Measurements from ENCODE around the gene VKORC1L1. TPM values are rescaled to one million over a fixed set of nuclear protein-coding genes. Genes with fewer than 3 reads are reported as not detected.

Gene VKORC1L1
- total and polyA plus RNA-seq, 9 of the 15 experiments (the other 6 are each of a cell fraction or from before 2014, with no cell fraction given): 6.8 to 36.5 (median 19.3) TPM

GRCh38 chr7:65927489-65928448 lies 54.9 kb downstream of the VKORC1L1 start (continued):
- TF ChIP-seq ZBTB34 (CRISPR knock-in tag; IDR thresholded peaks at IDR 0.05) (no peak), ZFP36 (IDR thresholded peaks at IDR 0.05; ENCODE audit: low read depth, low read length, partially characterized antibody) (no peak), ZNF184 (CRISPR knock-in tag; IDR thresholded peaks at IDR 0.05) (no peak), ZBTB7A (IDR thresholded peaks at IDR 0.05; ENCODE audit: borderline replicate concordance, control insufficient read depth, low read depth, low read length) (peak; percentile 70), ELF4 (CRISPR knock-in tag; IDR thresholded peaks at IDR 0.05) (peak; percentile 32; the same call in 1 of the 2 replicates), DNMT1 (IDR thresholded peaks at IDR 0.05) (no peak), FOXJ2 (tag; IDR thresholded peaks at IDR 0.05) (no peak), SRSF1 (IDR thresholded peaks at IDR 0.05; ENCODE audit: low read depth, low read length) (no peak), CCAR2 (IDR thresholded peaks at IDR 0.05; ENCODE audit: low read depth, low read length) (no peak), ZBTB26 (CRISPR knock-in tag; IDR thresholded peaks at IDR 0.05) (no peak), TEAD4 (IDR thresholded peaks at IDR 0.05; ENCODE audit: low read length) (peak; percentile 82), TEAD4 (CRISPR knock-in tag; IDR thresholded peaks at IDR 0.05; ENCODE audit: borderline replicate concordance) (no peak), CAMTA2 (CRISPR knock-in tag; conservative IDR thresholded peaks at IDR 0.05) (no peak), E4F1 (CRISPR knock-in tag; IDR thresholded peaks at IDR 0.05; ENCODE audit: borderline replicate concordance) (no peak), CREB3L1 (IDR thresholded peaks at IDR 0.05; ENCODE audit: borderline replicate concordance, low read depth) (no peak), CREM (IDR thresholded peaks at IDR 0.05; ENCODE audit: low read depth) (peak; percentile 76), ELF1 (tag; IDR thresholded peaks at IDR 0.05) (no peak), XRCC5 (IDR thresholded peaks at IDR 0.05; ENCODE audit: low read depth, low read length) (no peak), ZNF311 (CRISPR knock-in tag; IDR thresholded peaks at IDR 0.05) (no peak)
